ENCODE data around the gene FGFR2. TPM values are rescaled to one million over a fixed set of nuclear protein-coding genes. Genes with fewer than 3 reads are reported as not detected.

The FGFR2 gene
- total RNA-seq, 4 donors from 2014 or later, result 8.4 to 16.5 (median 9.2) TPM

GRCh38 chr10:121436630-121437341 is 161.5 kb downstream of the FGFR2 start:
- 25 to 35% methylated on average over 5 of the region's 5 CpGs for WGBS, 2 donors
- TF ChIP-seq EP300 (IDR thresholded peaks at IDR 0.05) (no peak), CTCF (IDR thresholded peaks at IDR 0.05) (no peak), POLR2A (IDR thresholded peaks at IDR 0.05) (no peak)
- H3K9me3 ChIP-seq, result no peaks in the 10 kb centered on the region
- peaks cover 0 to 13% (median 0%) of the 10 kb centered on the region in 4 donors for H3K4me1 ChIP-seq
- no peak overlapping the region for H3K27ac ChIP-seq
- H3K4me3 ChIP-seq, result no peak overlapping the region
- H3K36me3 ChIP-seq, result no peaks in the 10 kb centered on the region
- H3K27me3 ChIP-seq, result no peaks in the 10 kb centered on the region
- DNase-seq (ENCODE audit: low spot score in 2 of 2), result no peak

DNA sequence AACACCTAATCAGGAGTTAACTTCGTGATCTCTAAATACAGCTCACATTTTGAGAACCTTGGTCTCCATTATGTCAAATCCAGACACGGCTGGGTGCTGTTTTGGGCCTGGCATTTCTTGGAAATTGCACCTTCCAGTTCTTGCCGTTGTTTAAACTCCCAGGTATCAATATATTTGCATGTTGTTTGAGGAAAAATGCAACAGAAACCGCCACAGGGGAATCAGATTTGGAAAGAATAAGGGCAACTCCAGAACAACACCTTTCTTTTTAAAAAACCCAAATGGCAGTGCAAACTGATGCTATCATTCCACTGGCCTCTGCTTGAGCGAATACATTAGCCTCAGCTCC is 162.0 kb downstream of the FGFR2 start:
- peaks cover 0 to 13% (median 0%) of the 10 kb centered on the region in 4 donors for H3K4me1 ChIP-seq
- H3K27me3 ChIP-seq, result no peaks in the 10 kb centered on the region
- no peaks in the 10 kb centered on the region for H3K36me3 ChIP-seq
- TF ChIP-seq CTCF (IDR thresholded peaks at IDR 0.05) (no peak), POLR2A (IDR thresholded peaks at IDR 0.05) (no peak), EP300 (IDR thresholded peaks at IDR 0.05) (no peak)
- WGBS, 2 donors, result 79 to 84% methylated on average over 5 of the region's 5 CpGs
- no peaks in the 10 kb centered on the region for H3K9me3 ChIP-seq
- no peak overlapping the region for H3K27ac ChIP-seq
- DNase-seq (ENCODE audit: low spot score in 2 of 2), result no peak
- no peak overlapping the region for H3K4me3 ChIP-seq

DNA sequence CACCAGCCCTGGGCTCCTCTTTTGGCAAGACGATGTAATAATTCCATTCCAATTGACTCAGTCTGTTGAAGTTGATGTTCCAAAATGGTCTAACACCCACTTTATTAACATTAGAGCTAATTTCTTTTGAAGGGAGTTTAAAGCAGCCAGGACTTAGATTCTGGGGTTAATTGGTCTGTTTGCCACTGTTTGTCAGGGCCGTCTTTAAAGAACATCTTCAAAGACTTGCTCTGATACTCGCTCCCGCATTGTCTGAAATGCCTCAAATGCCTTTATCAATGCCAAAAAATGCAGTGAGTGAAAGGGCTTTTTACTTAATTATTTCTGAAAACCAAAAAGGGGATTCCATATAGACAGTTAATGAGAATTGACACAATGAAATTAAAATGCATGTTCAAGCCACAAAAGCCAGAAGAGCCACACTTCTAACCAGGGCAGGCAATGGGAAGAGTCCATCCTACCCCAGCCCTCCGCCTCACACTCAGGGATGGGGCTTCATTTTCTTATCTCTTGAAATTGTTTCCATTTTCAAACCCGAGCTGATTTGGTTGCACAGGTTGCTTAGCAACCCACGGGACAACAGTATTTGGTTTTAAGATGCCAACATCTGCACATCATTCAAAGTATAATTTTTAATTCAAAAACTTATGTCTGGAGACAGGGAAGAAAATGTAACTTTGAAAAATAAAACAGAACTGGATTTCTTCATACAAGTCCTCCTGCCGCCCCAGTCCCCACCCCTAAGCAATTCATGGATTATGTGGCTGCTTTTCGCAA is 163.0 kb downstream of the FGFR2 start:
- 63 to 68% methylated on average over 9 of the region's 9 CpGs for WGBS, 2 donors
- Histone ChIP-seq H3K9me3 (no peaks in the 10 kb centered on the region), H3K27me3 (no peaks in the 10 kb centered on the region), H3K4me3 (no peak overlapping the region), H3K36me3 (no peaks in the 10 kb centered on the region), H3K4me1 (peaks cover 0 to 13% (median 0%) of the 10 kb centered on the region in 4 donors), H3K27ac (no peak overlapping the region)
- no peak for DNase-seq (ENCODE audit: low spot score in 2 of 2)
- no peak for TF ChIP-seq CTCF (IDR thresholded peaks at IDR 0.05)
- TF ChIP-seq POLR2A (IDR thresholded peaks at IDR 0.05), result no peak
- no peak for TF ChIP-seq EP300 (IDR thresholded peaks at IDR 0.05)

DNA sequence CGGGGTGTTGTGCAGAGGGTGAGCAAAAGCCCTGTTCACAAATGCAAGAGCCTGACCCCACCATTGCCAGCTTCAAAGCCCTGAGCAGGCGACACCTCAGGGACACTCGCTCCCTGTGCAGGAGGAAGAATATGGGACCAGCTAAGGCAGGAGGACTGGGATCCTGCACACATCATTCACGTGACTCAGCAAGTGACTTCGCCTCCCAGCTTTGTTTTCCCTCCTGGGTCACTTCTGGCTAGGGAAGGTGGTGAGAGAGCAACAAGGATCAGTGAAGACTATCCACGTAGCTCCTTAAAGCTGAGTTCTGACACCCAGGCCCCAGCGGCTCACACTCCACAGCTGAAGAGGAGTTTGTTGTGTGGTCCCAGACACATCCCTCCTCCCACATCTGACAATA is 164.3 kb downstream of the FGFR2 start:
- no peak overlapping the region for H3K4me3 ChIP-seq
- 86 to 89% methylated on average over 7 of the region's 7 CpGs for WGBS, 2 donors
- no peaks in the 10 kb centered on the region for H3K9me3 ChIP-seq
- H3K27ac ChIP-seq, result no peak overlapping the region
- H3K27me3 ChIP-seq, result no peaks in the 10 kb centered on the region
- TF ChIP-seq CTCF (IDR thresholded peaks at IDR 0.05), result no peak
- no peaks in the 10 kb centered on the region for H3K36me3 ChIP-seq
- DNase-seq (ENCODE audit: low spot score in 2 of 2), result no peak
- H3K4me1 ChIP-seq, result peaks cover 0 to 13% (median 0%) of the 10 kb centered on the region in 4 donors

DNA sequence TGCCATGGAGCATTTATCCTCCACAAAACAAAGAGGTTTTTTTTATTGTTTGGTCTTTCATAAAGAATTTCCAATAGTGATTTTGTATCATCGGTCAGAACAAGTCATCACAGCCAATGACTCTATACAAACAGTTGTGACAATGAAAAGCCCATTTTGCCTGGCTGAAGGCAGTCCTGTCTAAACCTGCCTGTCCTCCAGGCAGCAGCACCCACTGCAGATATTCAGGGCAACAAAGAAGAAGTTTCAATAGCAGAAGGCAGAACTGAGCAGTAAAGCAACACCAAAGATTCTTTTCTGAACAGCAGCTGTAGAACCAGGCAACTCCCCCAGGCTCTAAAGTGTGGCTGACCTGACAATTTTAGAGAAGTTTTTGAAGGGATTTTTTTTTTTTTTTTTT is 169.4 kb downstream of the FGFR2 start:
- Histone ChIP-seq H3K4me3 (no peak overlapping the region), H3K27me3 (no peaks in the 10 kb centered on the region), H3K27ac (no peak overlapping the region), H3K36me3 (no peaks in the 10 kb centered on the region), H3K9me3 (no peaks in the 10 kb centered on the region), H3K4me1 (no peaks in the 10 kb centered on the region)
- WGBS, 2 donors, result 50 to 59% methylated on average over 1 of the region's 1 CpG
- DNase-seq (ENCODE audit: low spot score in 2 of 2), result no peak
- TF ChIP-seq CTCF (IDR thresholded peaks at IDR 0.05), result no peak

Data from tibial nerve (tissue), 4 donors.